ENCODE measurements around the gene YWHAH.
"Not testable (repeated sequence)": the region's sequence is repeated elsewhere in the genome, so short reads cannot be mapped to it uniquely, and the experiment has no call there.

The YWHAH gene

GRCh38 chr22:31951194-31952093 is 7.1 kb downstream of the YWHAH start:
- DNase-seq = no peak

GRCh38 chr22:31952094-31952401 is 7.7 kb downstream of the YWHAH start:
- no peak for DNase-seq

- DNase-seq = no peak
Measured at GRCh38 chr22:31952472-31952871, 8.1 kb downstream of the YWHAH start.

GRCh38 chr22:31953261-31953660 is 8.9 kb downstream of the YWHAH start:
- DNase-seq = no peak

GRCh38 chr22:31954535-31955523 is 10.5 kb downstream of the YWHAH start:
- no peak for DNase-seq

- DNase-seq = no peak
Measured at GRCh38 chr22:31956360-31956759, 12.0 kb downstream of the YWHAH start.

- no peak for DNase-seq
Measured at GRCh38 chr22:31957970-31958594, 13.7 kb downstream of the YWHAH start.

- DNase-seq = no peak
Measured at GRCh38 chr22:31958625-31959239, 14.4 kb downstream of the YWHAH start.

- DNase-seq = no peak
Measured at GRCh38 chr22:31960767-31961166, 16.4 kb downstream of the YWHAH start.

GRCh38 chr22:31962387-31963125 is 18.2 kb downstream of the YWHAH start:
- no peak for DNase-seq

GRCh38 chr22:31968022-31968421 is 23.7 kb downstream of the YWHAH start:
- no peak for DNase-seq

GRCh38 chr22:31969789-31970489 is 25.6 kb downstream of the YWHAH start:
- DNase-seq = peak; percentile 52 to 58

- peak; percentile 77 to 82 for DNase-seq
Measured at GRCh38 chr22:31970490-31971444, 26.4 kb downstream of the YWHAH start.

- DNase-seq = no peak
Measured at GRCh38 chr22:31972180-31972579, 27.8 kb downstream of the YWHAH start.

- DNase-seq = no peak
Measured at GRCh38 chr22:31973739-31974138, 29.4 kb downstream of the YWHAH start.

GRCh38 chr22:31977141-31977841 is 33.0 kb downstream of the YWHAH start:
- DNase-seq = peak; percentile 68 to 82

GRCh38 chr22:31977939-31978338 is 33.6 kb downstream of the YWHAH start:
- no peak for DNase-seq

GRCh38 chr22:31980628-31981027 is 36.3 kb downstream of the YWHAH start:
- DNase-seq = no peak

- DNase-seq = not testable (repeated sequence)
Measured at GRCh38 chr22:31981976-31982375, 37.6 kb downstream of the YWHAH start.

All from stimulated activated CD4-positive, alpha-beta T cell treated with anti-CD3 and anti-CD28 coated beads, Interleukin-4, amount 100 ng/mL, for 4 hours (primary cell).